GM12872 (cell line): Measurements from ENCODE around the gene HNF4A.
A peak's percentile ranks its signal among the peaks of the same experiment; 100 is the strongest.

Experiments used
- TF ChIP-seq, protein P1 (sequence below): IDR thresholded peaks from 3 replicates; pipeline ENCODE4 v1.5.1; 2011; ENCODE audit warnings: low read depth, mild to moderate bottlenecking, low read length, moderate library complexity; ENCODE audit not compliant: insufficient read depth

Gene HNF4A

DNA sequence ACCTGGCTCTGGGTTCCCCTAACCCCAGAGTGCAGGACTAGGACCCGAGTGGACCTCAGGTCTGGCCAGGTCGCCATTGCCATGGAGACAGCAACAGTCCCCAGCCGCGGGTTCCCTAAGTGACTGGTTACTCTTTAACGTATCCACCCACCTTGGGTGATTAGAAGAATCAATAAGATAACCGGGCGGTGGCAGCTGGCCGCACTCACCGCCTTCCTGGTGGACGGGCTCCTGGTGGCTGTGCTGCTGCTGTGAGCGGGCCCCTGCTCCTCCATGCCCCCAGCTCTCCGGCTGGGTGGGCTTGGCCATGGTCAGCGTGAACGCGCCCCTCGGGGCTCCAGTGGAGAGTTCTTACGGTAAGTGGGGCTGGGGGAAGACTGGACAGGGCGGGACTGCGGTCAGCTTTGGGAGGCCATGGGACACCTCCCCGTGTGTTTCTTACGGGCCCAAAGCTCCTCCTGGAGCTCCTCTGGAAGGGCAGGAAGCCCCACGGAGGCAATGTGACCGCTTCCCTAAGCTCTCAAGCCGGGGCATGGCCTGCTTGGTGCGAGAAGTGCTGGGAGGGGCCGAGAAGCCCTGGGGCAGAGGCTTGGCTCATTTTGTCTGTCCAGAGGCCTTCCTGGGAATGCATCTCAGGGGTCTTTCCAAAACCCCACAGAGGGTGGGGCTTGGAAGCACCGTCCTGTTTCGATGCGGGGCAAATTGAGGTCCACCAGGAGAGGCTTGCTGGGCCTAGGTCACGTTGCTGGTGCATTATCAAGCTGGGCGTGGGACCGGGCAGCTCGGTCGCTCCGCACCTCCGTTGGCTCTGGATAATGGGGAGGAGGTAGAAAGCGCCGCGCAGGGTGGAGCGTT is at the start of gene HNF4A:
TSS of gene HNF4A (plus strand) at position 202 of the 855 bp plus-strand sequence. CDS start at position 308, 106 bp downstream.
- TF ChIP-seq, protein P1, sequence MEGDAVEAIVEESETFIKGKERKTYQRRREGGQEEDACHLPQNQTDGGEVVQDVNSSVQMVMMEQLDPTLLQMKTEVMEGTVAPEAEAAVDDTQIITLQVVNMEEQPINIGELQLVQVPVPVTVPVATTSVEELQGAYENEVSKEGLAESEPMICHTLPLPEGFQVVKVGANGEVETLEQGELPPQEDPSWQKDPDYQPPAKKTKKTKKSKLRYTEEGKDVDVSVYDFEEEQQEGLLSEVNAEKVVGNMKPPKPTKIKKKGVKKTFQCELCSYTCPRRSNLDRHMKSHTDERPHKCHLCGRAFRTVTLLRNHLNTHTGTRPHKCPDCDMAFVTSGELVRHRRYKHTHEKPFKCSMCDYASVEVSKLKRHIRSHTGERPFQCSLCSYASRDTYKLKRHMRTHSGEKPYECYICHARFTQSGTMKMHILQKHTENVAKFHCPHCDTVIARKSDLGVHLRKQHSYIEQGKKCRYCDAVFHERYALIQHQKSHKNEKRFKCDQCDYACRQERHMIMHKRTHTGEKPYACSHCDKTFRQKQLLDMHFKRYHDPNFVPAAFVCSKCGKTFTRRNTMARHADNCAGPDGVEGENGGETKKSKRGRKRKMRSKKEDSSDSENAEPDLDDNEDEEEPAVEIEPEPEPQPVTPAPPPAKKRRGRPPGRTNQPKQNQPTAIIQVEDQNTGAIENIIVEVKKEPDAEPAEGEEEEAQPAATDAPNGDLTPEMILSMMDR = no peak

DNA sequence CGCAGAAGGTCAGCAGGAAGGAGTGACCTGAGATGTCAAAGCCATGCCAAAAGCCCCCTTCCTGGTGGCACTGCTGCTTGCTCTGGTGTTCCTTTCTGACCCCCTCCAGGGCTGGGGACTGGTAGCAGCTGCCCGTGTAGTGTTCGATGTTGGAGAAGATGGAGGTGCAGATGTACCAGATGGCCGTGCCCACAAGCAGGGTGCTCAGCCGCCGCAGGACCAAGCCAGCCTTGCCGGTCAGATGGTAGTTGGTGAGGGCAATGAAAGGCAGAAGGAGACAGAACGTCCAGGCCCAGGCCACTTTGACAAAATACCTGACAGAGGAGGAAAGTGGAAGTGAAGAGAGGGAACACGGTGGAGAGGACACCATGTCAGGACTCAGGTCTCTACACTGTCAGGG is 48.6 kb upstream of the HNF4A start:
- TF ChIP-seq, protein P1 = no peak

DNA sequence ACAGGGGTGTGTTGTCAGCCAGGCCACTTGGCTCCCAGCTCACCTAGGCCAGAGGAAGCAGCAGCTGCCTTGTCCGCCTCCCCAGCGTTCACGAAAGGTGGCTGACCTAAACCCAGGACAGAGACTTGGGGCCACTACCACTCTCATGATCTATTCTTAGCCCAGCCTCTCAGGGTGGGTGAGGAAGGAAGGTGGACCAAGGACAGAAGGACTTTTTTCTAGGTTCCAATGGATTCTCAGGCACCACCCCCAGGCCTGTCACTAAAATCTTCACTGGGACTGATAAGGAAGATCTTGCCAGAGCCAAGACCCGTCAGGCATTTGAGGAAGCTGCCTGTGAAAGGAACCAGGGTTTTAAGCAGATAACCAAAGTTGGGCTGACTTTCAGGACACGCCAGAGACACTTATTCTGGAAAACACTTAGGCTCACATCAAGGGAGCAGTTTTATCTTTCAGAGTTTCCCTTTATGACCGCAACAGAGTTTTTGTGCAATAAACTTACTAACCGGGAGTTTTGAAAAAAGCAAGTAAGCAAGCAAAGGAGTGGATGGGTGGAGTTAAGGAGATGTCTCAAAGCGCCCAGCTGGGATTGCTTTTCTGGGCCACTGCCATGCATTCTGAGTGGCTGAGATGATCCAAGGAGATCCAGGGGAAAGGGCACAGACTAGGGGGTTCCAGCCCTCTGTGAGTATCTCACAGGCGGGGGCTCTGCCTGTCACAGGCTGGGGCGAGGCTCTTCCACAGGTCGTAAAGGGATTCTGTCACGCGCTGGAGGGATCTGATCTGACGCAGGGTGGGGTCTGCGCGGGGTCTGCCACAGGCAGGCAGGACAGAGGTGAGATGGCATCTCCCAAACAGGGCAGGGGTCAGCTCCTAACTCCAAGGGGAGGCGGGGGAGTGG is 45.5 kb upstream of the HNF4A start:
- TF ChIP-seq, protein P1 = no peak

DNA sequence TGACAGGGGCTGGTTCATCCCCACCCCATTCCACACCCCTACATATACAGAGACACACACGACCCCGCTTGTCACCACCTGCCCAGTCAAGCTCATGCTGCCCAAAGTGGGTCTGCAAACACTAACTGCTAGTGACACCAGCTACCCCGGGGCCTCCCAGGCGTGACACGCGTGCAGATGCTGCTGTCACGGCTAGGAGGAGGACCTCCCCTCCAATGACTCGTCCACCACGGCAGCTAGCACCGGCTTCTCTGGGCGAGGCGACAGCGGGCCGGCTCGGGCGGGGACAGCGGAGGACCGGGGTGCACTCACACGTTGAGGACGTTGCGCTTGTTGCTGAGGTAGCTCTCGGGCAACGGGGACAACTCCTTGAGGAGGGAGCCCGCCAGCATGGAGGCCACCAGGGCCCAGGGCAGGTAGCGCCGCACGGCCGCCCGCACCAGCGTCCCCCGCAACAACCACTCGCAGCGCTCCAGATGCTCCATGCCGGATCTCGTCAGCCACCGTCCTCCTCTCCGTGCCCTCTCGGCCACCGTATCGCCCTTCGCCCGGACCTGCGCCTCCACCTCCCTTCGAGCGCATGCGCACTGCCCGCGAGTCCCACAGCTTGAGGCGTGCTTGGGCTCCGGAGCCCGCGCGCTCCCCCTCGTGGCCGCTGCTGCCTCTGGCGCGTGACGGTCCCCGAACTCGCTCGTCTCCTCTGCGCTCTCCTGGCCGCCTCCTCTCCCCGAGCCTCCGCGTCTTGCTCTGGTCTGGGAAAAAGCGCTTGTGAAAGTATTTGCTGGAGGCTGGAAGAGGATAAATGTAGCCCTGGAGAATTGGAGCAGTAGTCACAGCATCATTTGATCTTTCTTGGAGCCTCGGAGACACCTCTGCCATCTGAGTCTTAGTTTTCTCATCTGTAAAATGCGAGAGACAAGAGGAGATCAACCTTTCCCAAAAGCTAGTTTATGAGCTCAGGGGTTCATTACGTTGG is 44.5 kb upstream of the HNF4A start, which contains the start of gene FITM2:
TSS of gene FITM2 (minus strand) at position 539 of the 976 bp plus-strand sequence. CDS start at position 485, 54 bp downstream.
- TF ChIP-seq, protein P1 = peak; percentile 90

DNA sequence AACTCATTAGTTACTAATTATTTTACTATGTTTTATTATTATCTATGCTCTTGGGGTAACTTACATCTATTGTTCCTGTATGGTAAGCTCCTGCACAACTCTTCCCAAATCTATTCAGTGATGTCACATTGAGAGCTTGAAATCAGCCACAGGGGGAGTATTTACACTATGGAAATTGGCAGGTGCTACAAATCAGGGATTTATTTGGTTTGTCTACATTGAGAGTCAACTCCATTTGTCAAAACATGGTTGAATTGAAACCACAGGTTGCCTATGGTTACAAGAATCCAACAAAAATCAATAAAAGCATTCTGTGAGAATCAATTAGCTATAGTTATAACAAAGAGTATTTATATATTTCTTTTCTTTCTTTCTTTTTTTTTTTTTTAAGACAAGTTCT is 40.6 kb upstream of the HNF4A start:
- TF ChIP-seq, protein P1 = no peak

DNA sequence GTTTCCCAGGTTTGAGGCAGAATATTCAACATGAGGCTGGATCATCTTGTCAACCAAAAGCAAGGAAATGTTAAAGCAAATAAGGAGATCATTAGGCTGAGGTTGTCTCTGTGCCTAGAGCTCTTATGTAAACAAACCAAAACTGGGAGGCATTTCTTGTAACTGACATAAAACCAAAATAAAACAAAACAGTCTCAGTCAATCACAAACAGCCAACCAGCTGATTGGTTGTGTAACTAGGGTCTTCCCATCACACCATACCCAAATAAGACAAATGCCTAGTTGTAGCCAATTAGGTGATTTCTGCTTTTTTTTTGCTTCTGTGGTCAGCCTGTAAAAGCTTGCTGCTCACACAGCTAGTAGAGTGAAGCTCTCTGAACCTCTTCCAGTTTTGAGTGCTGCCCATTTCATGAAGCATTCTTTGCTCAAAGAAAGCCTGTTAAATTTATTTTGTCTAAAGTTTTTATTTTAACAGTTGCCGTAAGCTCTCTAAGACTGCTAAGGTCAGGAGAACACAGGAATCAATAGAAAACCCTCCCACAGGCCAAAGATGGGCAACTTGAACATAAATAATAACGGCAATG is 35.6 kb upstream of the HNF4A start:
- TF ChIP-seq, protein P1 = no peak
